AG04450 (cell line): ENCODE results near the gene AGAP2. TPM values are rescaled to one million over a fixed set of nuclear protein-coding genes. Genes with fewer than 3 reads are reported as not detected.

ENCODE experiments used
- CTCF ChIA-PET: fragments of 300-600, 350-600 bp; formaldehyde crosslinking; extraction: SDS; loops from one replicate; lab custom pipeline; 2022; ENCODE audit warnings: antibody characterized with exemption, inconsistent platforms; lab: Charles Lee
- POLR2A ChIA-PET: fragments of 350-600 bp; formaldehyde crosslinking; extraction: SDS; loops from one replicate; lab custom pipeline; 2021; ENCODE audit warnings: antibody characterized with exemption, inconsistent platforms; lab: Yijun Ruan, JAX
- DNase-seq: peaks from one replicate; pipeline ENCODE4 v3.0.0-alpha.2; 2011; ENCODE audit warnings: low read depth, low spot score
- H3K27ac ChIP-seq: one replicate; pipeline ENCODE4 v1.5.1; 2012; ENCODE audit warnings: low read depth, low read length, control low read depth
- H3K27me3 ChIP-seq: one replicate; pipeline ENCODE4 v1.6.0; 2012; ENCODE audit warnings: low read length; ENCODE audit not compliant: control insufficient read depth, insufficient read depth
- H3K4me3 ChIP-seq: 2 replicates; pipeline ENCODE4 v1.5.1; 2011; ENCODE audit warnings: mild to moderate bottlenecking, low read depth, low read length, control low read depth
- H3K9me3 ChIP-seq: 2 replicates; pipeline ENCODE4 v1.5.1; 2012; ENCODE audit warnings: low read length; ENCODE audit not compliant: control insufficient read depth, insufficient read depth
- polyA plus RNA-seq: library from polyadenylated mRNA; depleted of rRNA; stranded (reverse); fragments of >200 nt; gene quantifications from 2 replicates; pipeline ENCODE4 v1.2.3, GENCODE V29; 2011
- TF ChIP-seq, protein P1 (sequence below): IDR thresholded peaks from 2 replicates; pipeline ENCODE4 v1.5.1; 2011; ENCODE audit warnings: low read depth, low read length, control low read depth, inconsistent platforms

The AGAP2 gene
- polyA plus RNA-seq, 1 experiment: 0.02 TPM

DNA sequence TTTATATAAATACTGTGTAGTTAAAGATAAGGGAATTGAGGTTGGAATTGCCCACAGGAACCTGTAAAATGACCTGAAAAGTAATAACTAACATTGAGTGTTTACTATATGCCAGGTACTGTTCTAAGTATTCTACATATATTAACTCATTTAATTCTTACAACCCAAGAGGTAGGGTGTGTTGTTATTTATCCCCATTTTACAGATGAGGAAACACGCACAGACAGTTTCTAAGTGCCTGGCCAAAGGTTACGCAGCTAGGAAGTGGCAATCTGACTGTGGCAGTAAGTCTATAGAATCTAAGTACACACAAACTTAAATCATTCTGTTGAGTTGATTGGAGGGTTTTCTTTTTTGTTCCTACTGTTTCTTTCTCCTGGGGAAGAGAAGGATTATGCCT, 5.2 kb upstream of the AGAP2 start:
- POLR2A ChIA-PET: interaction anchor here (1.2 to 2.5 kb wide), 3 partner anchors 8 to 28 kb away, joined by 7 to 8 read pairs (median 8); partner anchors contain the start of genes EEF1AKMT3 and METTL1
- CTCF ChIA-PET: interaction anchor here (0.8 to 2.1 kb wide), 2 partner anchors 17 to 153 kb away, joined by 3 to 9 read pairs; no protein-coding TSS in a partner anchor

DNA sequence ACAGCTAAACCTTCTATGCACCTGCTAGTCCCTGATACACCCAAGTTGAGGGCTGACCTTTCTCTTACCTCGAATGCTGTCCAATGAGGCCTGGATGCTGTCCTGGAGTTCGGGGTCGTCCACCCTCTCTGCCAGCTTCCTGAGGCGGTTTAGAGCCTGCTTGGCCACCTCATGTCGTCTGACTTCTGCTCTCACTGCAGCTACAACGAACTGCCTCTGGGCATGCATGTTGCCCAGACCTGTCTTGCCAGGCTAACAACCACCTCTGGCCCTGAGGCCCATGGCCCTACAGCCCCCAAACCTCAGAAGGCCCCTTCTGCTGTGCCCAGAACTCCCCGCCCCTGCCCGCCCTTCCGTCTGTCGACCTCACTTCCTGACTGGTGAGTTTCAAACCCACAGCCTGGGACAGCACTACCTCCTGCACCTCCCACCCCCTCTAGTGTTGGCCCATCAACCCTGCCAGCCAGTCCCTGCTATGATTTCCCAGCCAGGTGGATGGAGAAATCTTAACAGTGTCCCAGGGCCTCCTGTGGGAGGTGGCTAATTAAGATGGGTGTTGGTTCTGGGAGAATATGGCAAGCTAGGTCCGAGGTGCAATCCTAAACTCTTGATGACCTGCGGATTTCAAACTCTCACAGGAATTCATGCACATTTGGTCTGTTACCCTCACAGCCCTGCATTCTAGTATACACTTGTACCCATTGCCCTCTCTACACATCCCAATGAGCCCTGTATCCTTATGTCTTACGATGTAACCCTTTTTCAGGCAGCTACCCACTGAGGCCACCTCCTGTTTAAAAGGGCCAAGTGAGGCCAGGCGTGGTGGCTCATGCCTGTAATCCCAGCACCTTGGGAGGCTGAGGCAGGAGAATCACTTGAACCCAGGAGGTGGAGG, 3.5 kb upstream of the AGAP2 start:
- TF ChIP-seq, protein P1, sequence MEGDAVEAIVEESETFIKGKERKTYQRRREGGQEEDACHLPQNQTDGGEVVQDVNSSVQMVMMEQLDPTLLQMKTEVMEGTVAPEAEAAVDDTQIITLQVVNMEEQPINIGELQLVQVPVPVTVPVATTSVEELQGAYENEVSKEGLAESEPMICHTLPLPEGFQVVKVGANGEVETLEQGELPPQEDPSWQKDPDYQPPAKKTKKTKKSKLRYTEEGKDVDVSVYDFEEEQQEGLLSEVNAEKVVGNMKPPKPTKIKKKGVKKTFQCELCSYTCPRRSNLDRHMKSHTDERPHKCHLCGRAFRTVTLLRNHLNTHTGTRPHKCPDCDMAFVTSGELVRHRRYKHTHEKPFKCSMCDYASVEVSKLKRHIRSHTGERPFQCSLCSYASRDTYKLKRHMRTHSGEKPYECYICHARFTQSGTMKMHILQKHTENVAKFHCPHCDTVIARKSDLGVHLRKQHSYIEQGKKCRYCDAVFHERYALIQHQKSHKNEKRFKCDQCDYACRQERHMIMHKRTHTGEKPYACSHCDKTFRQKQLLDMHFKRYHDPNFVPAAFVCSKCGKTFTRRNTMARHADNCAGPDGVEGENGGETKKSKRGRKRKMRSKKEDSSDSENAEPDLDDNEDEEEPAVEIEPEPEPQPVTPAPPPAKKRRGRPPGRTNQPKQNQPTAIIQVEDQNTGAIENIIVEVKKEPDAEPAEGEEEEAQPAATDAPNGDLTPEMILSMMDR: no peak
- POLR2A ChIA-PET: interaction anchor here (1.4 kb wide), 1 partner anchor 16 kb away, joined by 3 read pairs; no protein-coding TSS in a partner anchor
- H3K27me3 ChIP-seq: peaks cover 49% of the 10 kb centered on the region
- H3K9me3 ChIP-seq: no peaks in the 10 kb centered on the region; the same call in 1 of the 2 replicates
- no peak for DNase-seq
- no peak overlapping the region for H3K4me3 ChIP-seq
- H3K27ac ChIP-seq: no peak overlapping the region
- CTCF ChIA-PET: interaction anchor here (1.5 to 1.7 kb wide), 3 partner anchors 14 to 158 kb away, joined by 3 to 6 read pairs (median 3); no protein-coding TSS in a partner anchor

More for the DNA sequence above, 5.2 kb upstream of the AGAP2 start:
- H3K9me3 ChIP-seq: no peaks in the 10 kb centered on the region
- no peak overlapping the region for H3K4me3 ChIP-seq
- DNase-seq: no peak
- peaks cover 35% of the 10 kb centered on the region for H3K27me3 ChIP-seq
- TF ChIP-seq, protein P1: no peak
- H3K27ac ChIP-seq: no peak overlapping the region

DNA sequence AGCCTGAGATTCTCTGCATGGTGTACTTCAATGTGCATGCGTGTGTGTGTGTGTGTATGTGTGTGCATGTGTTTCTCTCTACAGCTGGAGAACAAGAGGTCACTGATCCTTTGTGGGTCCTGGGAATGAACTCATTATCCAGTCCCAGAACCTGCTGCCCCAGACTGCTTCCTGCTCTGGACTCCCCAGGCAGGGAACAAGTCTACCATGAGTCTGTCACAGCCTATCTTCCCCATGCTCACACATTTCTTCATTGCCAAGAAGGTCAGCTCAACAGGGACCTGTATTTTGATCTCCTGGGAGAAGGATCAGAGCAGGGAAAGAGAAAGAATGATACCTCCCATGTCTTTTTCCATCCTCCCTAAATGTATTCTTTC, 2.9 kb upstream of the AGAP2 start:
- ChIA-PET CTCF (interaction anchor here (1.5 to 1.7 kb wide), 3 partner anchors 15 to 157 kb away, joined by 3 to 6 read pairs (median 3); no protein-coding TSS in a partner anchor), POLR2A (interaction anchor here (1.4 kb wide), 1 partner anchor 15 kb away, joined by 3 read pairs; no protein-coding TSS in a partner anchor)
- Histone ChIP-seq H3K9me3 (no peaks in the 10 kb centered on the region; the same call in 1 of the 2 replicates), H3K27ac (no peak overlapping the region), H3K4me3 (no peak overlapping the region), H3K27me3 (peaks cover 56% of the 10 kb centered on the region)
- TF ChIP-seq, protein P1: no peak
- DNase-seq: no peak

DNA sequence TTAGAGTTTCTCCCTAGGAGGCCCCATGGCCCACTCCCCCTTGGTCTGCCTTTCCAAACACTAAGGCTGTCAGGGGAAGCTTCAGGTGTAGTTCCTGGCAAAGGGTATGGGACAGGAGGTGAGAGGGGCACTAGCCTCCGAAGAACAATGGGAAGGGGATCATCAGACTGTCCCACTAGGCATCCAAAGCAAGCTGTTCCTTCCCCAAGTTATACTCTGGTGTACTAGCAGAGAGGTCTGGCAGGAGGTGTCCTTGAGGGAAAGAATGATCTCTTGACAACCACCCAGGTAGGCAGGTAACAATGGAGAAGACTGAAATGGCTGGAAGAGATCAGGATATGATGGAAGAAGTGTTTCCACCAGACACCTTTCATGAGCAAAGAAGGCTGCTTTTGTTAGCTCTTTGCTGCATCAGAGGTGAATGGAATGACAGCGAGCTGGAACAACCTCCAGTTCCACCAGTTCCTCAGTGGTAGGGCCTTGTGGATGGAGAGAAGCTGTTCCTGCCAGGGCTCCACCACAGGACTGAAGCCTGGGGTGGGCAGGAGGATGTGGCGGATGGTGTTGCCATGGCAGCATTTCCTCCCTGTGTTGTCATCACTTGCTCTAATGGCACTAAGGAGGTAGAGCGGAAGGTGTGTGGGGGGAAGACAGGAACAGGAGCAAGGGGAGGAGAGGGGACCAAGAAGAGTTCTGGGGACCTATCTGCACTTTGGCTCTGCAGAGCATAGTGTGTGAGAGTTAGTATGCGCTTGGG, 2.3 kb upstream of the AGAP2 start:
- H3K27ac ChIP-seq: no peak overlapping the region
- no peaks in the 10 kb centered on the region; the same call in 1 of the 2 replicates for H3K9me3 ChIP-seq
- ChIA-PET CTCF (interaction anchor here (1.5 to 1.7 kb wide), 3 partner anchors 15 to 156 kb away, joined by 3 to 6 read pairs (median 3); no protein-coding TSS in a partner anchor), POLR2A (interaction anchor here (1.4 kb wide), 1 partner anchor 15 kb away, joined by 3 read pairs; no protein-coding TSS in a partner anchor)
- peaks cover 62% of the 10 kb centered on the region for H3K27me3 ChIP-seq
- TF ChIP-seq, protein P1: no peak
- no peak overlapping the region for H3K4me3 ChIP-seq
- no peak for DNase-seq
